HepG2 (cell line): ENCODE data around the gene KCNH1. TPM values are rescaled to one million over a fixed set of nuclear protein-coding genes. Genes with fewer than 3 reads are reported as not detected.

Experiments used
- ELF3 ChIP-seq: IDR thresholded peaks from 2 replicates; pipeline ENCODE4 v1.6.1; 2016; ENCODE audit warnings: missing genetic modification reagents, missing compliant biosample characterization
- FOXK2 ChIP-seq: fragments of 450-650 bp; IDR thresholded peaks from 2 replicates; pipeline ENCODE4 v1.6.1; 2016
- IKZF1 ChIP-seq: fragments of 450-650 bp; IDR thresholded peaks from 2 replicates; pipeline ENCODE4 v1.7.1; 2016
- LCORL ChIP-seq, 2 experiments: fragments of 450-650 bp in 1 of 2; sonication (generic) in 1 of 2; formaldehyde crosslinking in 1 of 2; IDR thresholded peaks; 2 replicates each; pipeline versions ENCODE4 v1.5.0 to v1.6.1; 2017 to 2020; ENCODE audit warnings: antibody characterized with exemption in 1 of 2, missing genetic modification reagents in 1 of 2
- MIXL1 ChIP-seq: IDR thresholded peaks from 2 replicates; pipeline ENCODE4 v1.6.1; 2016
- MXD4 ChIP-seq: IDR thresholded peaks from 2 replicates; pipeline ENCODE4 v1.6.1; 2016; ENCODE audit warnings: mild to moderate bottlenecking, missing biosample characterization, missing genetic modification reagents
- NR1H2 ChIP-seq: sonication (generic); formaldehyde crosslinking; IDR thresholded peaks from 2 replicates; pipeline ENCODE4 v1.8.1; 2022; ENCODE audit warnings: low read depth, missing genetic modification reagents, borderline replicate concordance
- NR2F6 ChIP-seq, 2 experiments: IDR thresholded peaks; 2 replicates each; pipeline ENCODE4 v1.6.1; 2016; ENCODE audit warnings: antibody characterized with exemption in 1 of 2, mild to moderate bottlenecking in 1 of 2
- POGZ ChIP-seq: sonication (generic); formaldehyde crosslinking; IDR thresholded peaks from 2 replicates; pipeline ENCODE4 v1.4.0; 2020; ENCODE audit warnings: mild to moderate bottlenecking, missing genetic modification reagents
- PRPF4 ChIP-seq: fragments of 200-400 bp; formaldehyde crosslinking; IDR thresholded peaks from 2 replicates; pipeline ENCODE4 v1.6.1; 2016; ENCODE audit warnings: low read length, low read depth; ENCODE audit not compliant: poor library complexity, severe bottlenecking
- SKIL ChIP-seq: sonication (generic); formaldehyde crosslinking; IDR thresholded peaks from 2 replicates; pipeline ENCODE4 v1.8.0; 2022; ENCODE audit warnings: missing genetic modification reagents, mild to moderate bottlenecking, moderate library complexity, borderline replicate concordance
- ZFYVE20 ChIP-seq: sonication (generic); formaldehyde crosslinking; IDR thresholded peaks from 2 replicates; pipeline ENCODE4 v1.8.0; 2023; ENCODE audit warnings: low read depth, mild to moderate bottlenecking, moderate library complexity, missing genetic modification reagents, borderline replicate concordance
- ZHX2 ChIP-seq, 2 experiments: sonication (generic) in 1 of 2; formaldehyde crosslinking in 1 of 2; IDR thresholded peaks; 2 replicates each; pipeline versions ENCODE4 v1.6.1 to v1.9.0; 2014 to 2022; ENCODE audit warnings: antibody characterized with exemption in 1 of 2, borderline replicate concordance in 1 of 2, inconsistent platforms in 1 of 2, low read depth in 1 of 2, missing genetic modification reagents in 1 of 2
- ZNF513 ChIP-seq: sonication (generic); formaldehyde crosslinking; conservative IDR thresholded peaks from 2 replicates; pipeline ENCODE4 v1.5.0; 2020; ENCODE audit warnings: missing genetic modification reagents
- ZNF589 ChIP-seq: sonication (generic); formaldehyde crosslinking; conservative IDR thresholded peaks from 2 replicates; pipeline ENCODE4 v1.8.0; 2022; ENCODE audit warnings: mild to moderate bottlenecking, moderate library complexity, missing genetic modification reagents
- ZNF7 ChIP-seq: IDR thresholded peaks from 2 replicates; pipeline ENCODE4 v1.6.1; 2016; ENCODE audit warnings: missing biosample characterization, missing genetic modification reagents
- ZSCAN31 ChIP-seq: sonication (generic); formaldehyde crosslinking; IDR thresholded peaks from 2 replicates; pipeline ENCODE4 v1.5.0; 2020; ENCODE audit warnings: low read depth, mild to moderate bottlenecking, missing genetic modification reagents
- polyA plus RNA-seq, 8 experiments: library from polyadenylated mRNA; depleted of rRNA in 3 of 8; stranded (reverse) in 7 of 8; unstranded in 1 of 8; fragments of >200 nt; fragmentation: Illumina TruSeq in 4 of 8; extraction: Trizol in 4 of 8; gene quantifications; 2 replicates each; pipeline versions ENCODE4 v1.2.1 to v1.2.3, GENCODE V29; 2011 to 2016; ENCODE audit warnings: low read depth in 4 of 8, missing spikeins in 1 of 8, mixed read lengths in 1 of 8; ENCODE audit not compliant: insufficient read depth in 1 of 8
- total RNA-seq, 5 experiments: library from RNA; depleted of rRNA; stranded (reverse); fragments of >200 nt; fragmentation: Illumina TruSeq; extraction: Trizol; gene quantifications; 2 replicates each; pipeline ENCODE4 v1.2.3, GENCODE V29; 2016; ENCODE audit warnings: low read depth in 1 of 5

KCNH1 gene
- total and polyA plus RNA-seq, 2 of the 13 experiments (the other 11 are each of a cell fraction or from before 2014, with no cell fraction given), result not detected

GRCh38 chr1:211133836-211134669 is at the start of gene KCNH1 (continued):
- TF ChIP-seq ZHX2 (IDR thresholded peaks at IDR 0.05; ENCODE audit: low read depth) (no peak), ZHX2 (CRISPR knock-in tag; IDR thresholded peaks at IDR 0.05; ENCODE audit: borderline replicate concordance) (0 out of 2 replicates have a peak, but pooled peaks have one; percentile 40), ZNF513 (0 out of 2 replicates have a peak, but pooled peaks have one; percentile 24), ELF3 (CRISPR knock-in tag) (peak; percentile 49), LCORL (IDR thresholded peaks at IDR 0.05) (no peak), LCORL (CRISPR knock-in tag; IDR thresholded peaks at IDR 0.05) (no peak), ZNF589 (CRISPR knock-in tag) (no peak), MIXL1 (CRISPR knock-in tag) (no peak), ZNF7 (CRISPR knock-in tag) (no peak), ZSCAN31 (CRISPR knock-in tag) (peak; percentile 85), ZFYVE20 (CRISPR knock-in tag) (no peak), NR2F6 (IDR thresholded peaks at IDR 0.05) (no peak), NR2F6 (CRISPR knock-in tag; IDR thresholded peaks at IDR 0.05) (no peak), SKIL (CRISPR knock-in tag) (no peak), NR1H2 (CRISPR knock-in tag) (no peak), IKZF1 (no peak), POGZ (peak; percentile 62; the same call in 1 of the 2 replicates), FOXK2 (no peak), PRPF4 (no peak), MXD4 (CRISPR knock-in tag) (0 out of 2 replicates have a peak, but pooled peaks have one; percentile 35)
